GM12873 (cell line): ENCODE measurements around the gene SLC2A5.

Source experiments
- TF ChIP-seq, protein P1 (sequence below): IDR thresholded peaks from 2 replicates; pipeline ENCODE4 v1.5.1; 2012; ENCODE audit warnings: low read depth, mild to moderate bottlenecking, moderate library complexity, low read length, control low read depth; ENCODE audit not compliant: insufficient read depth; ENCODE audit errors: missing control alignments

SLC2A5 gene

DNA sequence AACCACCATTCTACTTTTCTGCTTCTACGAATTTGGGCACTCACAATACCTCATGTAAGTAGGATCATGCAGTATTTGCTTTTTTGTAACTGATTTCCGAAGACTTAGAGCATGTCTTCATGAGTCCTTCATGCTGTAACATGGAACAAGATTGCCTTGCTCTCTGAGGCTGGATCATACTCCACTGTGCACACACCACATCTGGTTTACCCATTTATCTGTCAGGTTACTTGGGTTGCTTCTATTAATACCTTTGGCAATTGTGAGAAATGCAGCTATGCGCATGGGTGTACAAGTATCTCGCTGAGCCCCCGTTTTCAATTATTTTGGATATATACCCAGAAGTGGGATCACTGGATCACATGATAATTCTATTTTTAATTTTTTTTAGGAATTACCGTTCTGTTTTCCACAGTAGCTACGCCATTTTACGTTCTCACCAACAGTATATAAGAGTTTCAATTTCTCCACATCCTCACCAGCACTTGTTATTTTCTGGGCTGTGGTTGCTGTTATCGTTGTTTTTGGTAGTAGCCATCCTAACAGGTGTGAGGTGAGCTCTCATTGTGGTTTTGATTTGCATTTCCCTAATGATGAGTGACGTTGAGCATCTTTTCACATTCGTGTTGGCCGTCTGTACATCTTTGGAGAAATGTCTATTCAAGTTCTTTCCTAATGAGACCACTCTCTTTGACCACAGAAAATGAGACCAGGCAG lies 10.7 kb upstream of the SLC2A5 start:
- TF ChIP-seq, protein P1, sequence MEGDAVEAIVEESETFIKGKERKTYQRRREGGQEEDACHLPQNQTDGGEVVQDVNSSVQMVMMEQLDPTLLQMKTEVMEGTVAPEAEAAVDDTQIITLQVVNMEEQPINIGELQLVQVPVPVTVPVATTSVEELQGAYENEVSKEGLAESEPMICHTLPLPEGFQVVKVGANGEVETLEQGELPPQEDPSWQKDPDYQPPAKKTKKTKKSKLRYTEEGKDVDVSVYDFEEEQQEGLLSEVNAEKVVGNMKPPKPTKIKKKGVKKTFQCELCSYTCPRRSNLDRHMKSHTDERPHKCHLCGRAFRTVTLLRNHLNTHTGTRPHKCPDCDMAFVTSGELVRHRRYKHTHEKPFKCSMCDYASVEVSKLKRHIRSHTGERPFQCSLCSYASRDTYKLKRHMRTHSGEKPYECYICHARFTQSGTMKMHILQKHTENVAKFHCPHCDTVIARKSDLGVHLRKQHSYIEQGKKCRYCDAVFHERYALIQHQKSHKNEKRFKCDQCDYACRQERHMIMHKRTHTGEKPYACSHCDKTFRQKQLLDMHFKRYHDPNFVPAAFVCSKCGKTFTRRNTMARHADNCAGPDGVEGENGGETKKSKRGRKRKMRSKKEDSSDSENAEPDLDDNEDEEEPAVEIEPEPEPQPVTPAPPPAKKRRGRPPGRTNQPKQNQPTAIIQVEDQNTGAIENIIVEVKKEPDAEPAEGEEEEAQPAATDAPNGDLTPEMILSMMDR = no peak

DNA sequence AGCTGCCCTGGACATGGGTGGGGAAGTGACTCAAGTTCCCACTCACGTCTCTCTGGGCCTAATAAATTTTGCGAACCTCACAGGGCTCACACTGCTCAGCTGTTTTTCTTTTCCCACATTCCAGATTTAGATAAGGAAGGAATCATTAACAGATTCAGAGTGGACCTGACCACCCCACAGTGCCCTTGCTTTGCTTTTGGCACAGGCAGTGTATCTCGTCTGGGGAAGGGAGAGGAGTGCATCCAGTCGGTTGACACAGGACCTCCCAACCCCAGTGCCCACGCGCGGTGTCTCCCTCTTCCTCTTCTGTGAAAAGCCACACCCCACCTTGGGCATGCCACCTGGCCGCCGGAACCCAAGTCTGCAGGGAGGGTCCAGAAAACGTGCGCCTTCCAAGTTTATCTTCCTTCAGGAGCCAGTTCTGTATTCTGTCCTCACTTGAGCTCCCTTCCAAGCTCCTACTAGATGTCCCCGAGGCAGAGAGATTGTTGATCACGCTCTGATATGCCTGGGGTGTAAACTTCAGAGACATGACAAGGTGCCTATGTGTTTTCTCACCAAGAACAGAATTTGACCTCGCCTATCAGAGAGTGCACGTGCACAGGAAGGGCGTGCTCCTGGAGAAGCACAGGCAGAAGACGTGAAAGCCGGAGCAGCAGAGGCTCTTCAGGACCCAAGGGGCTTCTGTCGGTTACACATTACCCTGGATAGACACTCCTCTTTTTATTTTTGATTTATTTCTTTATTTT lies 9.5 kb upstream of the SLC2A5 start:
- TF ChIP-seq, protein P1 = no peak

DNA sequence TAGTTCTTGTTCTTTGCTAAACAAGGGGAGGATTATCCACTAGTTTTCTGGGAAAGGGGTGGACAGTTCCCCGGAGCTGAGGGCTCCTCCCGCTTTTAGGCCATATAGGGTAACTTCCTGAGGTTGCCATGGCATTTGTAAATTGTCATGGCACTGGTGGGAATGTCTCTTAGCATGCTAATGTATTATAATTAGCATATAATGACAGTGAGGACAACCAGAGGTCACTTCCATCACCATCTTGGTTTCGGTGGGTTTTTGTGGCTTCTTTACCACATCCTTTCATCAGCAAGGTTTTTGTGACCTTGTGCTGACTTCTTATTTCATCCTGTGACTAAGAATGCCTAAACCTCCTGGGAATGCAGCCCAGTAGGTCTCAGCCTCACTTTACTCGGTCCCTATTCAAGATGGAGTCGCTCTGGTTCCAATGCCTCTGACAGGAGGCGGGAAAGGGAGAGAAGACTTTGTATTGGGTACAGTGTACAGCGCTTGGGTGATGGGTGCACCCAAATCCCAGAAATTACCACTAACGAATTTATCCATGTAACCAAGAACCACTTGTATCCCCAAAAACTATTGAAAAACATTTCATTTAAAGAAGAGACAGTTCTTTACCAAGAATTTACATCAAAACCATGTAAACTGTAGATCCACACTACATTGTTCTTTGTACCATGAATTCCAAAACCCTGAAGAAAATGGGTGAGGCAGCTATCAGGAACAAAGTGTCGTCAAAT lies 8.7 kb upstream of the SLC2A5 start:
- TF ChIP-seq, protein P1 = no peak

DNA sequence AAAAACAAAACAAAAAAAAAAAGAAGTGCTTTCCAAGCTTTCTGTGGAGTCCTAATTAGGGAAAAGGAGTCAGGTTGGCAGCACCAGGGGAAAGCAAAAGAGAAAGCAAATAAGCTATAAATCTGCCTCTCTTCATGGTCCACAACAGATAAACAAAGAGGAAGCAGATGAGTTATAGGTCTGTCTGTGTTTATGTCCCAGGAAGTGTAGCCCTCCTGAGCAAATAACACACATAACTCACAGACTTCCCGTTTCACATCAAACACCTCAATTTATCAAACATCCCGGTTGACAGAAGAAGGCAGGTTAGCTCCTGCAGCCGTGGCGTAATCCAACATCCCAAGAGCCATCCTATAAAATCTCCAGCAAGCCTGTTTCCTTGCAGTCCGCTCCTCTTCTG lies 5.6 kb upstream of the SLC2A5 start:
- TF ChIP-seq, protein P1 = no peak

DNA sequence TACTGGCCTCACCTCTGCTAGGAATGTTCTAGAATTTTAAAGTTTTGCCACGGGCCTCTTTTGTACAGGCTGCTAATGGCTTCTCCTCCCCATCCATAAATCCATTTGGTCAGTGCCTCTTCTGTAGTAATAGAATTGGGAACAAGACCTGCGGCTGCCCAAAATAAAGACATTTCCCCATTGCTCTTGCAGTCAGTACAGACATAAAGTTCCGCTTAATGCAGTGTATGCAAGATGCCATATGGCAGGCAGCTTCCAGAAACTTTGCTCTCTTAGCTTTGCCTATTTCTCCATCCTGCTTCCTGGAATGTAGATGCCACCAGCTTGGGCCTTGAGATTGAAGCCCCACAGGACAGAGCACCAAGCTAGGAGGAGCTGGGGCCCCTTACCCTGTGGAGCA lies 3.7 kb upstream of the SLC2A5 start:
- TF ChIP-seq, protein P1 = no peak

DNA sequence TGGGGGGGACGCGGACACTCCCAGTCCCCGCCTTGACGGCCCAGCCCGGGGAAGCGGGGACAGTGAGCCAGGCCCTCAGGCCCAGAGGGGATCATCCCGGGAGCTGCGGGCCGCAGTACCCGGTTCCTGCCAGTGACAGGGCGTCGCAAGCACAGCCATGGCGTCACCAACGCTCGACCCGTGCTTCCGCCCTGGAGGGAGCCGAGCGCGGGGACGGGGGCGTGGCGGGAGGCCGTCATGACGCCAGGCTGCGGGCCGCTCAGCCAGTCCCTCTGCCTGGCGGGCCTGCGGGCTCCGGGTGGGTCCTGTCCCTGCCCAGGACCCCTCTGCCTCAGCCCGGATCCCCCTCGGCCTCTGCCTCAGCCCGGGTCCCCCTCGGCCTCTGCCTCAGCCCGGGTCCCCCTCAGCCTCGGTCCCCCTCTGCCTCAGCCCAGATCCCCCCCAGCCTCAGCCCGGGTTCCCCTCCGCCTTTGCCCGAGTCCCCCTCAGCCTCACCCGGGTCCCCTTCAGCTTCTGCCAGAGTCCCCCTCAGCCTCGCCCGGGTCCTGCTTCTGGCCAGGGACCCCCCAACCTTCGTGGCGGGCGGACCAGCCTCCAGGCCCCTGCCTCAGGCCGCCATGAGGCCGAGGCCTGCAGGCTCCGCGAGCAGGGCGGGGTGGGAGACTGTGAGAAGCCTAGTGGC lies 2.3 kb upstream of the SLC2A5 start:
- TF ChIP-seq, protein P1 = no peak
